Esophagus muscularis mucosa (tissue), 4 donors: Measurements from ENCODE around the gene TSPAN2.

Experiments
- CTCF ChIP-seq, 3 experiments: fragments of 200-600 bp in 2 of 3; fragments of 450-650 bp in 1 of 3; sonication (generic) in 2 of 3; IDR thresholded peaks; one replicate each; pipeline ENCODE4 v1.5.1; 2017 to 2019; ENCODE audit warnings: antibody characterized with exemption in 3 of 3, mild to moderate bottlenecking in 2 of 3, moderate library complexity in 1 of 3
- EP300 ChIP-seq: sonication (generic); formaldehyde crosslinking; IDR thresholded peaks from one replicate; pipeline ENCODE4 v1.6.1; 2017; ENCODE audit warnings: antibody characterized with exemption
- POLR2A ChIP-seq: fragments of 450-650 bp; IDR thresholded peaks from one replicate; pipeline ENCODE4 v1.6.1; 2017; ENCODE audit warnings: antibody characterized with exemption, moderate library complexity, mild to moderate bottlenecking, low read depth
- POLR2AphosphoS5 ChIP-seq, 2 donors: sonication (generic); formaldehyde crosslinking; IDR thresholded peaks; one replicate each; pipeline ENCODE4 v1.6.1; 2017; ENCODE audit warnings: antibody characterized with exemption in 2 of 2

GRCh38 chr1:115065021-115065420, 24.3 kb downstream of the TSPAN2 start:
- no peak for TF ChIP-seq POLR2A
- no peak for TF ChIP-seq CTCF (IDR thresholded peaks at IDR 0.05)
- TF ChIP-seq EP300: no peak
- no peak for TF ChIP-seq POLR2AphosphoS5 (IDR thresholded peaks at IDR 0.05)
